ENCODE data around the gene PTPRN2. TPM values are rescaled to one million over a fixed set of nuclear protein-coding genes. Genes with fewer than 3 reads are reported as not detected.

PTPRN2 gene
- total and polyA plus RNA-seq, 3 experiments from 2014 or later, result 0.33 to 1.2 (median 0.42) TPM

DNA sequence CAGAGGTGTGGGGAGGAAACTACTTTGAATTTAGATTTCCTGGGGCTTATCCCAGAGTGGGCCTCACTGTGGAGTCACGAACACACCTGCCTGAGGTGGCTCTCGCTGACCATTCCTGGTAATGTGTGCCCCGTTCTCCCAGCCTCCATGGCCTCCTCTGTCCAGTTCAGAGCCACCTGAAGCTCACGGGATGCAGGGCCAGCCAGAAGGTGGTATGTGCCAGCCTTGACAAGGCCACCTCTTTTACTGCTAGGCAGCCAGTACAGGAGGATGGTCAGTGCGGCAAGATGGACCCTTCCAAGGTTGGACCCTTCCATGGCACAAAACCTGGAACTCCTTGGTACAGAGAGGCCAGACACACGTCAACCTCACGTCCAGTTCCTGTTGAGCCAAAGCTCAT is 1040.5 kb downstream of the PTPRN2 start:
- no peak overlapping the region for H3K27ac Mint-ChIP-seq
- Histone ChIP-seq H3K9me3 (ENCODE audit: low read length) (no peaks in the 10 kb centered on the region), H3K27ac (ENCODE audit: low read depth, low read length) (no peak overlapping the region), H3K4me3 (ENCODE audit: low read length) (no peak overlapping the region), H3K27me3 (ENCODE audit: insufficient read depth, low read length, poor library complexity, severe bottlenecking) (no peaks in the 10 kb centered on the region), H3K4me1 (ENCODE audit: insufficient read depth, low read length) (no peaks in the 10 kb centered on the region), H3K36me3 (ENCODE audit: insufficient read depth, low read length) (no peaks in the 10 kb centered on the region)
- peaks cover 0 to 2% (median 1%) of the 10 kb centered on the region in 3 donors for H3K36me3 Mint-ChIP-seq
- ChIA-PET POLR2A (no interaction called here), CTCF (no interaction called here)
- H3K27me3 Mint-ChIP-seq, result peaks cover 0 to 3% of the 10 kb centered on the region in 2 donors
- no peaks in the 10 kb centered on the region for H3K9me3 Mint-ChIP-seq
- H3K4me3 Mint-ChIP-seq, result no peak overlapping the region
- no peak for DNase-seq
- no peaks in the 10 kb centered on the region for H3K4me1 Mint-ChIP-seq

DNA sequence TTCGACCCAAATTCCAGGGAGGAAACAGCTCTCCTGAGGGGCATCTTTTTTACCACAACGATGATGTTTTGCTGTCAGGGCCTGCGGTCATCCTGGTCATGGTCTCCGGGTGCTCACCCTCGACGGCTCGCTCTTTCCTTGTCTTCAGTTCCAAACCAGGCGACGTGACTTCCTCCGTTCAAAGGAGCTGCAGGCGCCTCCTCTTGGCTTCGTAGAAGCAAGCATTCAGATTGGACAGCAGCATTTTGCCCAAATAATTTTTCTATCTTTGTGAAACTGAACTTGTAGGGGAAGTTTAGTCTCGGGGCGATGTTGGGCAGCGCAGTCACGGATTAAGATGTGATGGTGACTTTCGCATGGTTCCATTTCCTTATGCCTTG is 1042.0 kb downstream of the PTPRN2 start:
- POLR2A ChIA-PET, result no interaction called here
- DNase-seq, result no peak
- Mint-ChIP-seq H3K36me3 (peaks cover 0 to 2% (median 1%) of the 10 kb centered on the region in 3 donors), H3K9me3 (no peaks in the 10 kb centered on the region), H3K27ac (no peak overlapping the region), H3K4me3 (no peak overlapping the region), H3K4me1 (no peaks in the 10 kb centered on the region), H3K27me3 (peaks cover 0 to 3% of the 10 kb centered on the region in 2 donors)
- H3K9me3 ChIP-seq (ENCODE audit: low read length), result no peaks in the 10 kb centered on the region
- no peaks in the 10 kb centered on the region for H3K4me1 ChIP-seq (ENCODE audit: insufficient read depth, low read length)
- no peaks in the 10 kb centered on the region for H3K27me3 ChIP-seq (ENCODE audit: insufficient read depth, low read length, poor library complexity, severe bottlenecking)
- H3K36me3 ChIP-seq (ENCODE audit: insufficient read depth, low read length), result no peaks in the 10 kb centered on the region
- CTCF ChIA-PET, result no interaction called here
- H3K4me3 ChIP-seq (ENCODE audit: low read length), result no peak overlapping the region
- no peak overlapping the region for H3K27ac ChIP-seq (ENCODE audit: low read depth, low read length)

- Mint-ChIP-seq H3K27me3 (peaks cover 0 to 3% of the 10 kb centered on the region in 2 donors), H3K36me3 (peaks cover 0 to 2% (median 1%) of the 10 kb centered on the region in 3 donors), H3K4me1 (no peaks in the 10 kb centered on the region), H3K27ac (peak overlapping the region in 3 of 8 donors; percentile 26 to 98 (median 67)), H3K9me3 (no peaks in the 10 kb centered on the region), H3K4me3 (no peak overlapping the region)
- no peaks in the 10 kb centered on the region for H3K27me3 ChIP-seq (ENCODE audit: insufficient read depth, low read length, poor library complexity, severe bottlenecking)
- ChIA-PET POLR2A (no interaction called here), CTCF (no interaction called here)
- H3K4me1 ChIP-seq (ENCODE audit: insufficient read depth, low read length), result no peaks in the 10 kb centered on the region
- no peak overlapping the region for H3K27ac ChIP-seq (ENCODE audit: low read depth, low read length)
- H3K4me3 ChIP-seq (ENCODE audit: low read length), result no peak overlapping the region
- no peaks in the 10 kb centered on the region for H3K9me3 ChIP-seq (ENCODE audit: low read length)
- no peak for DNase-seq
- no peaks in the 10 kb centered on the region for H3K36me3 ChIP-seq (ENCODE audit: insufficient read depth, low read length)
These were observed 1042.5 kb downstream of the PTPRN2 start for GRCh38 chr7:157544980-157545680.

GRCh38 chr7:157544226-157544625 is 1043.4 kb downstream of the PTPRN2 start:
- Mint-ChIP-seq H3K36me3 (peaks cover 0 to 2% (median 1%) of the 10 kb centered on the region in 3 donors), H3K4me3 (no peak overlapping the region), H3K27me3 (peaks cover 0 to 3% of the 10 kb centered on the region in 2 donors), H3K27ac (peak overlapping the region in 1 of 8 donors; percentile 21), H3K4me1 (no peaks in the 10 kb centered on the region), H3K9me3 (no peaks in the 10 kb centered on the region)
- POLR2A ChIA-PET, result no interaction called here
- no peak overlapping the region for H3K4me3 ChIP-seq (ENCODE audit: low read length)
- no peaks in the 10 kb centered on the region for H3K36me3 ChIP-seq (ENCODE audit: insufficient read depth, low read length)
- no peak for DNase-seq
- H3K27ac ChIP-seq (ENCODE audit: low read depth, low read length), result no peak overlapping the region
- CTCF ChIA-PET, result no interaction called here
- H3K27me3 ChIP-seq (ENCODE audit: insufficient read depth, low read length, poor library complexity, severe bottlenecking), result no peaks in the 10 kb centered on the region
- H3K4me1 ChIP-seq (ENCODE audit: insufficient read depth, low read length), result no peaks in the 10 kb centered on the region
- no peaks in the 10 kb centered on the region for H3K9me3 ChIP-seq (ENCODE audit: low read length)

DNA sequence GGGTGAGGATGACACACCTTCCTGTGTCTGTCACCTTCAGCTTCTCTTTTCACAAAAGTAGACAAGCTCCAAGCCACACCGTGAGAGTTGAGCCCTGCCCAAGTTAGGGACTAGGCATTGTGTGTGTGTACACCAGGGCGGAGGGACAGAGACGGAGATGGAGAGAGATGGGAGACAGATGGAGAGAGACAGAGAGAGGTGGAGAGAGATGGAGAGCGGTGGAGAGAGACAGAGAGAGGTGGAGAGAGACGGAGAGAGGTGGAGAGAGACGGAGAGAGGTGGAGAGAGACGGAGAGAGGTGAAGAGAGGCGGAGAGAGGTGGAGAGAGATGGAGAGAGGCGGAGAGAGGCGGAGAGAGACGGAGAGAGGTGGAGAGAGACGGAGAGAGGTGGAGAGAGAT is 1043.8 kb downstream of the PTPRN2 start:
- Mint-ChIP-seq H3K4me3 (no peak overlapping the region), H3K27me3 (peaks cover 0 to 3% of the 10 kb centered on the region in 2 donors), H3K9me3 (no peaks in the 10 kb centered on the region), H3K4me1 (no peaks in the 10 kb centered on the region), H3K27ac (peak overlapping the region in 1 of 8 donors; percentile 21), H3K36me3 (peaks cover 0 to 2% (median 1%) of the 10 kb centered on the region in 3 donors)
- no peak overlapping the region for H3K4me3 ChIP-seq (ENCODE audit: low read length)
- no peak for DNase-seq
- H3K27me3 ChIP-seq (ENCODE audit: insufficient read depth, low read length, poor library complexity, severe bottlenecking), result no peaks in the 10 kb centered on the region
- H3K36me3 ChIP-seq (ENCODE audit: insufficient read depth, low read length), result no peaks in the 10 kb centered on the region
- no peaks in the 10 kb centered on the region for H3K4me1 ChIP-seq (ENCODE audit: insufficient read depth, low read length)
- ChIA-PET CTCF (no interaction called here), POLR2A (no interaction called here)
- H3K27ac ChIP-seq (ENCODE audit: low read depth, low read length), result no peak overlapping the region
- H3K9me3 ChIP-seq (ENCODE audit: low read length), result no peaks in the 10 kb centered on the region

DNA sequence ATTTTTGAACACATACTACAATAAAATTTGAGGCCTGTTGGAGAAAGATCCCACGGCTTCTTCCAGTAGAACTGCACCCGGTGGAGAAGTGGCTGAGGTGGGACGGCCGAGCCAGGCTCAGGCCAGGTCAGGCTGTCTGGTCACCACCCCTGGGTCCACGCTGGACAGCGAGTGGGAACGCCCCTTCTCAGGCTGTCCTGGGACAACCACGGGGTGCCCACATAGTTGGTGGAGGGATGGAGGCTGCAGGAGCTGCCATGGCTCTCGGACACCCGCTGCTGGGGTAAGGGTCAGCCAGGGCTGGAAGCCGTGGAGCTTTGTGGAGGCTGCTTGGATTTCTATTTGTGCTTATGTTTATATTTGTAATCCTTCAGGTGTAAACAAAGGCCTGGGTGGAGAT is 1044.3 kb downstream of the PTPRN2 start:
- Histone ChIP-seq H3K36me3 (ENCODE audit: insufficient read depth, low read length) (no peaks in the 10 kb centered on the region), H3K9me3 (ENCODE audit: low read length) (no peaks in the 10 kb centered on the region), H3K4me3 (ENCODE audit: low read length) (no peak overlapping the region), H3K27ac (ENCODE audit: low read depth, low read length) (no peak overlapping the region), H3K4me1 (ENCODE audit: insufficient read depth, low read length) (no peaks in the 10 kb centered on the region), H3K27me3 (ENCODE audit: insufficient read depth, low read length, poor library complexity, severe bottlenecking) (no peaks in the 10 kb centered on the region)
- POLR2A ChIA-PET, result no interaction called here
- H3K9me3 Mint-ChIP-seq, result no peaks in the 10 kb centered on the region
- no peak for DNase-seq
- H3K36me3 Mint-ChIP-seq, result peaks cover 0 to 2% (median 1%) of the 10 kb centered on the region in 3 donors
- CTCF ChIA-PET, result no interaction called here
- H3K4me1 Mint-ChIP-seq, result no peaks in the 10 kb centered on the region
- H3K27me3 Mint-ChIP-seq, result peaks cover 0 to 3% of the 10 kb centered on the region in 2 donors
- H3K27ac Mint-ChIP-seq, result no peak overlapping the region
- no peak overlapping the region for H3K4me3 Mint-ChIP-seq

GRCh38 chr7:157542068-157543021 is 1045.3 kb downstream of the PTPRN2 start:
- H3K27ac Mint-ChIP-seq, result peak overlapping the region in 1 of 8 donors; percentile 50
- Histone ChIP-seq H3K4me1 (ENCODE audit: insufficient read depth, low read length) (no peaks in the 10 kb centered on the region), H3K4me3 (ENCODE audit: low read length) (no peak overlapping the region), H3K27me3 (ENCODE audit: insufficient read depth, low read length, poor library complexity, severe bottlenecking) (no peaks in the 10 kb centered on the region), H3K27ac (ENCODE audit: low read depth, low read length) (no peak overlapping the region), H3K36me3 (ENCODE audit: insufficient read depth, low read length) (no peaks in the 10 kb centered on the region), H3K9me3 (ENCODE audit: low read length) (no peaks in the 10 kb centered on the region)
- POLR2A ChIA-PET, result no interaction called here
- H3K4me1 Mint-ChIP-seq, result no peaks in the 10 kb centered on the region
- H3K4me3 Mint-ChIP-seq, result no peak overlapping the region
- no peak for DNase-seq
- H3K9me3 Mint-ChIP-seq, result no peaks in the 10 kb centered on the region
- peaks cover 0 to 2% (median 0%) of the 10 kb centered on the region in 3 donors for H3K36me3 Mint-ChIP-seq
- CTCF ChIA-PET, result no interaction called here
- H3K27me3 Mint-ChIP-seq, result peaks cover 0 to 3% of the 10 kb centered on the region in 2 donors

- no peaks in the 10 kb centered on the region for H3K4me1 Mint-ChIP-seq
- Histone ChIP-seq H3K4me1 (ENCODE audit: insufficient read depth, low read length) (no peaks in the 10 kb centered on the region), H3K27me3 (ENCODE audit: insufficient read depth, low read length, poor library complexity, severe bottlenecking) (no peaks in the 10 kb centered on the region), H3K4me3 (ENCODE audit: low read length) (no peak overlapping the region), H3K27ac (ENCODE audit: low read depth, low read length) (no peak overlapping the region), H3K9me3 (ENCODE audit: low read length) (no peaks in the 10 kb centered on the region), H3K36me3 (ENCODE audit: insufficient read depth, low read length) (no peaks in the 10 kb centered on the region)
- no peak overlapping the region for H3K27ac Mint-ChIP-seq
- no peak overlapping the region for H3K4me3 Mint-ChIP-seq
- H3K36me3 Mint-ChIP-seq, result peaks cover 0 to 2% (median 0%) of the 10 kb centered on the region in 3 donors
- no peak for DNase-seq
- peaks cover 0 to 5% of the 10 kb centered on the region in 2 donors for H3K27me3 Mint-ChIP-seq
- no peaks in the 10 kb centered on the region for H3K9me3 Mint-ChIP-seq
- ChIA-PET POLR2A (no interaction called here), CTCF (no interaction called here)
These were observed 1046.1 kb downstream of the PTPRN2 start for GRCh38 chr7:157541295-157542067.

Measured in CD8-positive, alpha-beta memory T cell (primary cell).